Neural progenitor cell (in vitro differentiated cells): ENCODE data around the gene MRPL36.

Source experiments
- CTCF ChIP-seq: fragments of 200-600 bp; sonication (generic); IDR thresholded peaks from 2 replicates; pipeline ENCODE4 v1.5.1; 2017; ENCODE audit warnings: antibody characterized with exemption, mild to moderate bottlenecking
- EZH2 ChIP-seq: fragments of 200-600 bp; sonication (generic); IDR thresholded peaks from 2 replicates; pipeline ENCODE4 v1.6.1; 2017; ENCODE audit warnings: antibody characterized with exemption, mild to moderate bottlenecking, moderate library complexity

- TF ChIP-seq CTCF (no peak), EZH2 (no peak)
Measured at GRCh38 chr5:1787472-1788047, 12.1 kb downstream of the MRPL36 start.
